Subcutaneous abdominal adipose tissue (tissue), 5 donors: ENCODE data around the gene CFAP54.

Experiments used
- H3K27ac ChIP-seq: one replicate; pipeline ENCODE4 v1.7.0; 2013; ENCODE audit warnings: low read depth, mild to moderate bottlenecking, inconsistent platforms, low read length, moderate library complexity
- H3K27me3 ChIP-seq, 5 donors: one replicate each; pipeline ENCODE4 v1.7.0; 2013; ENCODE audit warnings: low read length in 5 of 5, inconsistent platforms in 1 of 5; ENCODE audit not compliant: control insufficient read depth in 5 of 5, insufficient read depth in 4 of 5
- H3K36me3 ChIP-seq, 5 donors: one replicate each; pipeline ENCODE4 v1.7.0; 2013; ENCODE audit warnings: low read length in 5 of 5; ENCODE audit not compliant: control insufficient read depth in 5 of 5, insufficient read depth in 5 of 5
- H3K4me1 ChIP-seq, 5 donors: one replicate each; pipeline ENCODE4 v1.7.0; 2013; ENCODE audit warnings: low read length in 5 of 5, mild to moderate bottlenecking in 3 of 5, moderate library complexity in 1 of 5; ENCODE audit not compliant: control insufficient read depth in 5 of 5, insufficient read depth in 5 of 5
- H3K4me3 ChIP-seq, 5 donors: one replicate each; pipeline ENCODE4 v1.7.0; 2013; ENCODE audit warnings: low read length in 5 of 5, low read depth in 1 of 5
- H3K9ac ChIP-seq, 5 donors: one replicate each; pipeline ENCODE4 v1.7.0; 2013; ENCODE audit warnings: low read length in 5 of 5, mild to moderate bottlenecking in 4 of 5, moderate library complexity in 3 of 5
- H3K9me3 ChIP-seq, 5 donors: one replicate each; pipeline ENCODE4 v1.7.0; 2013; ENCODE audit warnings: low read length in 5 of 5; ENCODE audit not compliant: control insufficient read depth in 5 of 5
- donor health status: healthy.
- donor health status: healthy.
- donor health status: healthy.
- donor health status: healthy.
- donor health status: healthy.

Gene CFAP54

GRCh38 chr12:96510306-96510764, 21.0 kb downstream of the CFAP54 start:
- H3K27me3 ChIP-seq = no peaks in the 10 kb centered on the region
- H3K4me3 ChIP-seq = no peak overlapping the region
- H3K9ac ChIP-seq = no peak overlapping the region
- H3K27ac ChIP-seq = no peak overlapping the region
- H3K36me3 ChIP-seq = no peaks in the 10 kb centered on the region
- H3K9me3 ChIP-seq = no peaks in the 10 kb centered on the region
- H3K4me1 ChIP-seq = peaks cover 0 to 21% (median 9%) of the 10 kb centered on the region in 5 donors

GRCh38 chr12:96513166-96513565, 23.8 kb downstream of the CFAP54 start:
- Histone ChIP-seq H3K9me3 (no peaks in the 10 kb centered on the region), H3K27ac (no peak overlapping the region), H3K27me3 (no peaks in the 10 kb centered on the region), H3K4me1 (peaks cover 0 to 24% (median 13%) of the 10 kb centered on the region in 5 donors), H3K9ac (no peak overlapping the region), H3K36me3 (no peaks in the 10 kb centered on the region), H3K4me3 (no peak overlapping the region)

GRCh38 chr12:96513681-96514080, 24.3 kb downstream of the CFAP54 start:
- H3K4me1 ChIP-seq = peaks cover 0 to 24% (median 13%) of the 10 kb centered on the region in 5 donors
- no peak overlapping the region for H3K4me3 ChIP-seq
- H3K36me3 ChIP-seq = no peaks in the 10 kb centered on the region
- H3K9me3 ChIP-seq = no peaks in the 10 kb centered on the region
- peak overlapping the region; percentile 9 for H3K27ac ChIP-seq
- no peak overlapping the region for H3K9ac ChIP-seq
- H3K27me3 ChIP-seq = no peaks in the 10 kb centered on the region

GRCh38 chr12:96514328-96514727, 25.0 kb downstream of the CFAP54 start:
- Histone ChIP-seq H3K27ac (peak overlapping the region; percentile 9), H3K27me3 (no peaks in the 10 kb centered on the region), H3K9ac (peak overlapping the region in 1 of 5 donors; percentile 5), H3K4me3 (no peak overlapping the region), H3K4me1 (peaks cover 0 to 24% (median 13%) of the 10 kb centered on the region in 5 donors), H3K36me3 (no peaks in the 10 kb centered on the region), H3K9me3 (no peaks in the 10 kb centered on the region)

GRCh38 chr12:96516472-96517430, 27.4 kb downstream of the CFAP54 start:
- Histone ChIP-seq H3K4me3 (no peak overlapping the region), H3K9ac (no peak overlapping the region), H3K27ac (no peak overlapping the region), H3K9me3 (no peaks in the 10 kb centered on the region), H3K4me1 (peaks cover 0 to 17% (median 13%) of the 10 kb centered on the region in 5 donors), H3K36me3 (no peaks in the 10 kb centered on the region), H3K27me3 (no peaks in the 10 kb centered on the region)

GRCh38 chr12:96520767-96521166, 31.4 kb downstream of the CFAP54 start:
- H3K9me3 ChIP-seq = no peaks in the 10 kb centered on the region
- H3K4me1 ChIP-seq = peaks cover 0 to 4% (median 3%) of the 10 kb centered on the region in 5 donors
- no peak overlapping the region for H3K27ac ChIP-seq
- no peak overlapping the region for H3K4me3 ChIP-seq
- no peaks in the 10 kb centered on the region for H3K36me3 ChIP-seq
- H3K9ac ChIP-seq = no peak overlapping the region
- H3K27me3 ChIP-seq = no peaks in the 10 kb centered on the region

- H3K36me3 ChIP-seq = no peaks in the 10 kb centered on the region
- no peak overlapping the region for H3K9ac ChIP-seq
- H3K4me1 ChIP-seq = no peaks in the 10 kb centered on the region
- no peaks in the 10 kb centered on the region for H3K9me3 ChIP-seq
- no peaks in the 10 kb centered on the region for H3K27me3 ChIP-seq
- H3K4me3 ChIP-seq = no peak overlapping the region
- no peak overlapping the region for H3K27ac ChIP-seq
Observed at GRCh38 chr12:96521895-96522682, 32.7 kb downstream of the CFAP54 start.

- Histone ChIP-seq H3K4me3 (no peak overlapping the region), H3K4me1 (no peaks in the 10 kb centered on the region), H3K27ac (no peak overlapping the region), H3K27me3 (no peaks in the 10 kb centered on the region), H3K36me3 (no peaks in the 10 kb centered on the region), H3K9me3 (no peaks in the 10 kb centered on the region), H3K9ac (no peak overlapping the region)
Observed at GRCh38 chr12:96522690-96523089, 33.3 kb downstream of the CFAP54 start.

- no peak overlapping the region for H3K4me3 ChIP-seq
- H3K27me3 ChIP-seq = no peaks in the 10 kb centered on the region
- no peaks in the 10 kb centered on the region for H3K4me1 ChIP-seq
- no peak overlapping the region for H3K27ac ChIP-seq
- H3K9me3 ChIP-seq = no peaks in the 10 kb centered on the region
- no peaks in the 10 kb centered on the region for H3K36me3 ChIP-seq
- no peak overlapping the region for H3K9ac ChIP-seq
Observed at GRCh38 chr12:96526110-96526509, 36.7 kb downstream of the CFAP54 start.

GRCh38 chr12:96529912-96530311, 40.5 kb downstream of the CFAP54 start:
- no peak overlapping the region for H3K27ac ChIP-seq
- H3K4me1 ChIP-seq = no peaks in the 10 kb centered on the region
- H3K4me3 ChIP-seq = no peak overlapping the region
- no peaks in the 10 kb centered on the region for H3K9me3 ChIP-seq
- H3K9ac ChIP-seq = no peak overlapping the region
- H3K36me3 ChIP-seq = no peaks in the 10 kb centered on the region
- no peaks in the 10 kb centered on the region for H3K27me3 ChIP-seq
